ENCODE results near the gene SCN9A. TPM values are rescaled to one million over a fixed set of nuclear protein-coding genes. Genes with fewer than 3 reads are reported as not detected.

SCN9A gene
- total RNA-seq, 1 experiment from 2014 or later = 1.3 TPM

DNA sequence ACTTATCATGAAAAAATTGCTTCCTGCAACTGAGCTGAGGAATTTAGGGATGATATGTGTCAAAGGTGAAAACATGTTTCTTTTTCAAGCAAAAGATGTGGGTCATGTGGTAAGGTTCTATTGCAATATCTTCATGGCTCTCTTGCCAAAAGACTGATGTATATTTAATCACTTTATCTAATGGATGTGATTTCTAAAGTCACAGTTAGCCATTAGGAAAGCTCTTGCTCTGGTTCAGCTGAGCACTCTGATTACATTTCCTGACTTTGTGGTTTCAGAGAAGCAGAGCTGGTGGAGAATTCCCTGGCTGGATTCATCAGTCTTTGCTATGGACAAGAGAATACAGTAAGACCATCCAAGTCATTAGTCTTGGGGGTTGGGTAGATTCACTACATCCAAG, 24.4 kb downstream of the SCN9A start:
- Histone ChIP-seq H3K56ac (ENCODE audit: insufficient read length, low read depth, low read length) (no peak overlapping the region), H3K9me3 (ENCODE audit: control insufficient read depth, low read depth, low read length) (no peaks in the 10 kb centered on the region), H3K27ac (ENCODE audit: insufficient read length, low read depth, low read length) (no peak overlapping the region), H2AK5ac (ENCODE audit: insufficient read length, low read length) (no peak overlapping the region), H3K4me1 (ENCODE audit: insufficient read depth, low read length) (no peaks in the 10 kb centered on the region), H3K23ac (ENCODE audit: insufficient read length, low read depth, low read length) (no peak overlapping the region), H2AFZ (ENCODE audit: low read length) (no peak overlapping the region), H3K27me3 (ENCODE audit: insufficient read depth, low read length) (no peaks in the 10 kb centered on the region), H3K18ac (ENCODE audit: insufficient read length, low read depth, low read length) (no peak overlapping the region), H3K4ac (ENCODE audit: low read depth, low read length) (no peak overlapping the region), H4K8ac (replicated peaks; ENCODE audit: insufficient read length, low read depth, low read length) (no peak overlapping the region), H4K20me1 (ENCODE audit: control insufficient read depth, insufficient read depth, insufficient read length) (no peaks in the 10 kb centered on the region), H3K9ac (ENCODE audit: extremely low read depth, insufficient read length, low read length) (no peak overlapping the region), H3K23me2 (ENCODE audit: insufficient read length, low read depth, low read length, poor library complexity, severe bottlenecking) (no peaks in the 10 kb centered on the region), H3K4me2 (ENCODE audit: insufficient read depth, insufficient read length, low read length) (no peak overlapping the region), H3K14ac (ENCODE audit: insufficient read depth, low read length) (no peak overlapping the region), H2BK12ac (ENCODE audit: insufficient read length, low read depth, low read length) (no peak overlapping the region), H3T11ph (ENCODE audit: low read length) (no peak overlapping the region), H2BK15ac (ENCODE audit: low read depth, low read length) (no peak overlapping the region), H4K5ac (ENCODE audit: insufficient read length, low read depth, low read length) (no peak overlapping the region), H4K91ac (ENCODE audit: insufficient read length, low read depth, low read length) (no peak overlapping the region), H3K79me2 (ENCODE audit: insufficient read depth, low read length) (no peaks in the 10 kb centered on the region), H3K79me1 (ENCODE audit: insufficient read depth, low read depth, low read length, poor library complexity, severe bottlenecking) (no peaks in the 10 kb centered on the region), H2BK20ac (ENCODE audit: low read depth, low read length, poor library complexity, severe bottlenecking) (no peak overlapping the region), H2BK5ac (ENCODE audit: insufficient read length, low read length) (no peak overlapping the region), H2BK120ac (ENCODE audit: low read depth, low read length, poor library complexity, severe bottlenecking) (no peak overlapping the region)
- no peaks in the 10 kb centered on the region for H3K27me3 Mint-ChIP-seq (ENCODE audit: low read depth)
- H3K4me1 Mint-ChIP-seq = no peaks in the 10 kb centered on the region
- no peak for DNase-seq
- H3K9me3 Mint-ChIP-seq = no peaks in the 10 kb centered on the region
- TF ChIP-seq, protein P1, sequence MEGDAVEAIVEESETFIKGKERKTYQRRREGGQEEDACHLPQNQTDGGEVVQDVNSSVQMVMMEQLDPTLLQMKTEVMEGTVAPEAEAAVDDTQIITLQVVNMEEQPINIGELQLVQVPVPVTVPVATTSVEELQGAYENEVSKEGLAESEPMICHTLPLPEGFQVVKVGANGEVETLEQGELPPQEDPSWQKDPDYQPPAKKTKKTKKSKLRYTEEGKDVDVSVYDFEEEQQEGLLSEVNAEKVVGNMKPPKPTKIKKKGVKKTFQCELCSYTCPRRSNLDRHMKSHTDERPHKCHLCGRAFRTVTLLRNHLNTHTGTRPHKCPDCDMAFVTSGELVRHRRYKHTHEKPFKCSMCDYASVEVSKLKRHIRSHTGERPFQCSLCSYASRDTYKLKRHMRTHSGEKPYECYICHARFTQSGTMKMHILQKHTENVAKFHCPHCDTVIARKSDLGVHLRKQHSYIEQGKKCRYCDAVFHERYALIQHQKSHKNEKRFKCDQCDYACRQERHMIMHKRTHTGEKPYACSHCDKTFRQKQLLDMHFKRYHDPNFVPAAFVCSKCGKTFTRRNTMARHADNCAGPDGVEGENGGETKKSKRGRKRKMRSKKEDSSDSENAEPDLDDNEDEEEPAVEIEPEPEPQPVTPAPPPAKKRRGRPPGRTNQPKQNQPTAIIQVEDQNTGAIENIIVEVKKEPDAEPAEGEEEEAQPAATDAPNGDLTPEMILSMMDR (conservative IDR thresholded peaks at IDR 0.05) = no peak
- H3K4me3 Mint-ChIP-seq = no peak overlapping the region
- no peaks in the 10 kb centered on the region for H3K36me3 Mint-ChIP-seq (ENCODE audit: insufficient read depth in 1 of 3, low read depth in 3 of 3)
- no peak overlapping the region for H3K27ac Mint-ChIP-seq

Measured in H9 (cell line).